Measurements from ENCODE around the gene CDKAL1. TPM values are rescaled to one million over a fixed set of nuclear protein-coding genes. Genes with fewer than 3 reads are reported as not detected.

The CDKAL1 gene
- total RNA-seq, 1 donor from 2014 or later = 39.6 TPM

DNA sequence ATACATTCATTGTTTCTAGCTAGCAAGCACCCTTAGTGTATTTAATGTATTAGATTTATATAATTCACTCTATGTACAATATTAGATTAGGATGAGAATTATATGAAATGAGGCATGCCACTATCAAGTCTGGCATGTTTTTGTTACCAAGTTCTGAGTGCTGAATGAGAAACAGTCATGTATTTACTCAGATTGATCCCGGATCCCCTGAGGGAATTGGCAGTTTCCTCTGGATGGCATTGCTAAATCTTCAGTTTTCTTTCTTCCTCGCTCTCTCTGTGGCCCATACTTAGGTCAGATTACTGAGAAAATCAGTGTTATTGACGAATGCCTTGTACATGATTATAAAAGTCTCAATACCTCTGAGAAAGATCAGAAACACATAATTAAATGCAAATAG, 66.6 kb downstream of the CDKAL1 start:
- no peaks in the 10 kb centered on the region for H4K20me1 ChIP-seq (ENCODE audit: low read depth)

DNA sequence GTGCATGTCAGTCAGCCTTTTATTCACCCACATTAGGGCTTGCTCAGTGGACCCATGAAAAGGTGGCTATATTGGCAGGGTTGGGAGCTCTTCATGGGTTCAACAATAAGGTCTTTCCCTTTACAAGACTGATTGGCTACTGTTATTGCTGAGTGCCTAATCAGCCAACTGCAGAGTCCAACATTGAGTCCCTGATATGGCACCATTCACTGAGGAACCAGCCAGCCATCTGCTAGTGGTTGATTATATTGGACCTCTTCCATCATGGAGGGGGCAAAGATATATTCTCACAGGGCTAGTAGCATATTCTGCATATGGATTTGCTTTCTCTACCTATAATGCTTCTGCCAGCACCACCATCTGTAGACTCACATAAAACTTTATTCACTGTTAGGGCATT, 69.9 kb downstream of the CDKAL1 start:
- H3K36me3 Mint-ChIP-seq = no peaks in the 10 kb centered on the region
- H4K20me1 ChIP-seq (ENCODE audit: low read depth) = no peaks in the 10 kb centered on the region
- H3K27ac ChIP-seq = no peak overlapping the region
- no peaks in the 10 kb centered on the region for H3K36me3 ChIP-seq
- H3K27ac Mint-ChIP-seq = no peak overlapping the region
- peaks cover 29% of the 10 kb centered on the region for H3K4me1 ChIP-seq
- H3K27me3 ChIP-seq = no peaks in the 10 kb centered on the region
- H3K9me3 Mint-ChIP-seq = no peaks in the 10 kb centered on the region
- no peak overlapping the region for H3K4me2 ChIP-seq
- no peak overlapping the region for H3K9ac ChIP-seq
- H3K79me2 ChIP-seq (ENCODE audit: low read depth) = peaks cover 10% of the 10 kb centered on the region
- H3K4me3 Mint-ChIP-seq = no peak overlapping the region
- TF ChIP-seq, protein P1, sequence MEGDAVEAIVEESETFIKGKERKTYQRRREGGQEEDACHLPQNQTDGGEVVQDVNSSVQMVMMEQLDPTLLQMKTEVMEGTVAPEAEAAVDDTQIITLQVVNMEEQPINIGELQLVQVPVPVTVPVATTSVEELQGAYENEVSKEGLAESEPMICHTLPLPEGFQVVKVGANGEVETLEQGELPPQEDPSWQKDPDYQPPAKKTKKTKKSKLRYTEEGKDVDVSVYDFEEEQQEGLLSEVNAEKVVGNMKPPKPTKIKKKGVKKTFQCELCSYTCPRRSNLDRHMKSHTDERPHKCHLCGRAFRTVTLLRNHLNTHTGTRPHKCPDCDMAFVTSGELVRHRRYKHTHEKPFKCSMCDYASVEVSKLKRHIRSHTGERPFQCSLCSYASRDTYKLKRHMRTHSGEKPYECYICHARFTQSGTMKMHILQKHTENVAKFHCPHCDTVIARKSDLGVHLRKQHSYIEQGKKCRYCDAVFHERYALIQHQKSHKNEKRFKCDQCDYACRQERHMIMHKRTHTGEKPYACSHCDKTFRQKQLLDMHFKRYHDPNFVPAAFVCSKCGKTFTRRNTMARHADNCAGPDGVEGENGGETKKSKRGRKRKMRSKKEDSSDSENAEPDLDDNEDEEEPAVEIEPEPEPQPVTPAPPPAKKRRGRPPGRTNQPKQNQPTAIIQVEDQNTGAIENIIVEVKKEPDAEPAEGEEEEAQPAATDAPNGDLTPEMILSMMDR (IDR thresholded peaks at IDR 0.05) = no peak
- TF ChIP-seq EZH2phosphoT487 (IDR thresholded peaks at IDR 0.05) (no peak), EZH2 (IDR thresholded peaks at IDR 0.05) (no peak)
- no peaks in the 10 kb centered on the region for H3K9me3 ChIP-seq (ENCODE audit: low read depth)
- no peak for DNase-seq (ENCODE audit: low spot score)
- H3F3A ChIP-seq (ENCODE audit: low read depth) = peaks cover 5% of the 10 kb centered on the region
- no peak overlapping the region for H2AFZ ChIP-seq (replicated peaks)
- peaks cover 3% of the 10 kb centered on the region for H3K27me3 Mint-ChIP-seq (ENCODE audit: insufficient read depth, low read depth)
- H3K4me3 ChIP-seq = no peak overlapping the region
- peaks cover 17% of the 10 kb centered on the region for H3K4me1 Mint-ChIP-seq

More for the DNA sequence above, 66.6 kb downstream of the CDKAL1 start:
- H3K27ac ChIP-seq = no peak overlapping the region
- H3K36me3 Mint-ChIP-seq = no peaks in the 10 kb centered on the region
- no peak overlapping the region for H2AFZ ChIP-seq (replicated peaks)
- H3F3A ChIP-seq (ENCODE audit: low read depth) = no peaks in the 10 kb centered on the region
- no peaks in the 10 kb centered on the region for H3K27me3 ChIP-seq
- no peak for TF ChIP-seq EZH2phosphoT487 (IDR thresholded peaks at IDR 0.05)
- TF ChIP-seq, protein P1 (IDR thresholded peaks at IDR 0.05) = no peak
- TF ChIP-seq EZH2 (IDR thresholded peaks at IDR 0.05) = no peak
- H3K9me3 Mint-ChIP-seq = no peaks in the 10 kb centered on the region
- H3K4me1 ChIP-seq = peaks cover 14% of the 10 kb centered on the region
- H3K4me3 Mint-ChIP-seq = no peak overlapping the region
- no peak for DNase-seq (ENCODE audit: low spot score)
- H3K79me2 ChIP-seq (ENCODE audit: low read depth) = no peaks in the 10 kb centered on the region
- no peak overlapping the region for H3K9ac ChIP-seq
- no peak overlapping the region for H3K4me3 ChIP-seq
- no peak overlapping the region for H3K27ac Mint-ChIP-seq
- H3K27me3 Mint-ChIP-seq (ENCODE audit: insufficient read depth, low read depth) = peaks cover 3% of the 10 kb centered on the region
- peaks cover 8% of the 10 kb centered on the region for H3K4me1 Mint-ChIP-seq
- H3K9me3 ChIP-seq (ENCODE audit: low read depth) = no peaks in the 10 kb centered on the region
- H3K36me3 ChIP-seq = no peaks in the 10 kb centered on the region
- no peak overlapping the region for H3K4me2 ChIP-seq

DNA sequence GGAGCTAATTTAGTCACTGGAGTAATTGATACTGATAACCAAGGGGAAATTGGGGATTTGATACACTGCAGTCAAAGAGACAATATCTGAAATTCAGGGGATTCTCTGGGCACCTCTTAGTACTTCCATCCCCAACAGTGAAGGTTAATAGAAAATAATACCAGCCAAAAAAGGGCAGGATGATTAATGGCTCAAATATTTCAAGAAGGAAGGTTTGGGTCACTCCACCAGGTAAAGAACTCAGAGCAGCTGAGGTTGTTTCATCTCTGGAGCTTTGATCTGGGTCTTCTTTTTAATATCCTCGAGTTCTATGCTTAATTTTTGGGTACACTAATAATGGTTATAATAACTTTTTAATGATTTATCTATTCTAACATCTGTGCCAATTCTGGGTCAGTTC, 70.8 kb downstream of the CDKAL1 start:
- H3K27ac Mint-ChIP-seq = no peak overlapping the region
- no peak overlapping the region for H3K4me3 ChIP-seq
- peaks cover 3% of the 10 kb centered on the region for H3K36me3 Mint-ChIP-seq
- peaks cover 17% of the 10 kb centered on the region for H3K4me1 Mint-ChIP-seq
- H2AFZ ChIP-seq (replicated peaks) = no peak overlapping the region
- no peak overlapping the region for H3K4me2 ChIP-seq
- H3K27me3 ChIP-seq = no peaks in the 10 kb centered on the region
- H3K9ac ChIP-seq = no peak overlapping the region
- no peaks in the 10 kb centered on the region for H3K36me3 ChIP-seq
- H3K9me3 ChIP-seq (ENCODE audit: low read depth) = no peaks in the 10 kb centered on the region
- peaks cover 14% of the 10 kb centered on the region for H3K79me2 ChIP-seq (ENCODE audit: low read depth)
- no peak overlapping the region for H3K4me3 Mint-ChIP-seq
- no peaks in the 10 kb centered on the region for H3K9me3 Mint-ChIP-seq
- peaks cover 3% of the 10 kb centered on the region for H3K27me3 Mint-ChIP-seq (ENCODE audit: insufficient read depth, low read depth)
- H3K4me1 ChIP-seq = peaks cover 29% of the 10 kb centered on the region
- H3K27ac ChIP-seq = no peak overlapping the region
- TF ChIP-seq EZH2phosphoT487 (IDR thresholded peaks at IDR 0.05) (no peak), EZH2 (IDR thresholded peaks at IDR 0.05) (no peak)
- TF ChIP-seq, protein P1 (IDR thresholded peaks at IDR 0.05) = no peak
- peaks cover 5% of the 10 kb centered on the region for H3F3A ChIP-seq (ENCODE audit: low read depth)
- no peaks in the 10 kb centered on the region for H4K20me1 ChIP-seq (ENCODE audit: low read depth)
- DNase-seq (ENCODE audit: low spot score) = no peak

Measured in neural progenitor cell (in vitro differentiated cells).